ENCODE results near the gene NUFIP2.
A peak's percentile ranks its signal among the peaks of the same experiment; 100 is the strongest.

- peak; percentile 54 for TF ChIP-seq YY1 (IDR thresholded peaks at IDR 0.05; ENCODE audit: insufficient read depth, insufficient read length)
- TF ChIP-seq SUZ12 (IDR thresholded peaks at IDR 0.05; ENCODE audit: extremely low read depth, insufficient read depth, insufficient read length): no peak
Observed at GRCh38 chr17:29292992-29293889, 707 bp downstream of the NUFIP2 start.

Data from NT2/D1 (cell line).